H1 (cell line): ENCODE measurements around the gene TBX21. TPM values are rescaled to one million over a fixed set of nuclear protein-coding genes. Genes with fewer than 3 reads are reported as not detected.

Experiments used
- CTCF ChIA-PET: fragments of 300-600 bp; sonication (Branson Sonifier 250); formaldehyde crosslinking; loops from one replicate; lab custom pipeline; 2021; ENCODE audit not compliant: partially characterized antibody; lab: Charles Lee
- POLR2A ChIA-PET: fragments of 300-600 bp; sonication (Branson Sonifier 250); formaldehyde crosslinking; loops from one replicate; lab custom pipeline; 2021; ENCODE audit warnings: inconsistent platforms; ENCODE audit not compliant: partially characterized antibody; lab: Charles Lee
- DNase-seq, 2 experiments: peaks; one replicate each; pipeline versions ENCODE4 v3.0.0 to v3.0.0-alpha.2; 2010 to 2022; ENCODE audit warnings: low spot score in 2 of 2, low read depth in 1 of 2, mixed read lengths in 1 of 2
- FAIRE-seq: peaks from 2 replicates; lab custom pipeline; 2011; peaks lifted over from hg19 to GRCh38; lab: Jason Lieb, UNC
- H2AFZ ChIP-seq: 2 replicates; pipeline ENCODE4 v1.8.1; 2012; ENCODE audit warnings: low read length, inconsistent platforms
- H2AK5ac ChIP-seq: 2 replicates; pipeline ENCODE4 v1.6.1; 2013; ENCODE audit warnings: low read depth, low read length
- H2BK120ac ChIP-seq: replicated peaks from 2 replicates; pipeline ENCODE3; 2013; ENCODE audit warnings: low read depth, low read length, inconsistent platforms
- H2BK12ac ChIP-seq: 2 replicates; pipeline ENCODE4 v1.6.1; 2013; ENCODE audit warnings: low read depth, low read length
- H2BK15ac ChIP-seq: 2 replicates; pipeline ENCODE4 v1.6.1; 2013; ENCODE audit warnings: low read length
- H2BK20ac ChIP-seq: 2 replicates; pipeline ENCODE4 v1.6.1; 2013; ENCODE audit warnings: low read length
- H2BK5ac ChIP-seq: 2 replicates; pipeline ENCODE4 v1.6.1; 2013; ENCODE audit warnings: low read depth, low read length
- H3K14ac ChIP-seq: 2 replicates; pipeline ENCODE4 v1.6.1; 2013; ENCODE audit warnings: inconsistent platforms; ENCODE audit not compliant: insufficient read length
- H3K18ac ChIP-seq: 2 replicates; pipeline ENCODE4 v1.6.1; 2013; ENCODE audit warnings: low read length; ENCODE audit errors: extremely low read depth
- H3K23ac ChIP-seq: 2 replicates; pipeline ENCODE4 v1.6.1; 2013; ENCODE audit warnings: inconsistent platforms; ENCODE audit not compliant: insufficient read length
- H3K23me2 ChIP-seq: 2 replicates; pipeline ENCODE4 v1.6.1; 2013; ENCODE audit warnings: low read depth, low read length
- H3K27ac ChIP-seq: 2 replicates; pipeline ENCODE4 v1.6.1; 2011; ENCODE audit warnings: low read depth, low read length, inconsistent platforms
- H3K27me3 ChIP-seq, 4 experiments: replicated peaks in 1 of 4; 1 replicate in 1 of 4; 2 replicates in 3 of 4; pipeline versions ENCODE4 v1.6.1 to v1.8.1; 2011 to 2013; ENCODE audit warnings: low read length in 3 of 4, mild to moderate bottlenecking in 3 of 4, inconsistent platforms in 2 of 4, mixed read lengths in 2 of 4, moderate library complexity in 1 of 4; ENCODE audit not compliant: control insufficient read depth in 3 of 4, insufficient read depth in 3 of 4; ENCODE audit errors: extremely low read depth in 1 of 4
- H3K36me3 ChIP-seq, 4 experiments: 2 replicates each; pipeline versions ENCODE4 v1.6.1 to v1.8.1; 2011 to 2013; ENCODE audit warnings: mild to moderate bottlenecking in 4 of 4, low read length in 3 of 4, moderate library complexity in 2 of 4, control low read depth in 1 of 4, inconsistent platforms in 1 of 4; ENCODE audit not compliant: insufficient read depth in 4 of 4, control insufficient read depth in 2 of 4
- H3K4ac ChIP-seq: replicated peaks from 2 replicates; pipeline ENCODE3; 2013; ENCODE audit warnings: low read length, low read depth, mixed read lengths, inconsistent platforms; ENCODE audit not compliant: insufficient read length
- H3K4me1 ChIP-seq, 4 experiments: replicated peaks in 1 of 4; 1 replicate in 1 of 4; 2 replicates in 3 of 4; pipeline versions ENCODE4 v1.6.1 to v1.8.1; 2011 to 2013; ENCODE audit warnings: low read length in 3 of 4, inconsistent platforms in 2 of 4, mixed read lengths in 1 of 4; ENCODE audit not compliant: insufficient read depth in 4 of 4, control insufficient read depth in 3 of 4
- H3K4me2 ChIP-seq, 2 experiments: 2 replicates each; pipeline versions ENCODE4 v1.6.1 to v1.8.1; 2011 to 2013; ENCODE audit warnings: low read depth in 2 of 2, low read length in 2 of 2, control low read depth in 1 of 2, inconsistent platforms in 1 of 2, mild to moderate bottlenecking in 1 of 2; ENCODE audit not compliant: insufficient read depth in 1 of 2
- H3K4me3 ChIP-seq, 4 experiments: fragments of 200-600, 300-600 bp in 1 of 4; sonication (generic), shearing (Covaris generic), sonication (Bioruptor Twin) in 1 of 4; 2 replicates each; pipeline versions ENCODE4 v1.5.1 to v1.8.1; 2011 to 2016; ENCODE audit warnings: low read length in 4 of 4, low read depth in 3 of 4, control low read depth in 2 of 4, inconsistent platforms in 2 of 4, mild to moderate bottlenecking in 2 of 4, mixed read lengths in 1 of 4, moderate library complexity in 1 of 4; ENCODE audit not compliant: insufficient read depth in 2 of 4; ENCODE audit errors: extremely low read depth in 1 of 4
- H3K56ac ChIP-seq: replicated peaks from 2 replicates; pipeline ENCODE3; 2013; ENCODE audit warnings: low read depth, mild to moderate bottlenecking, mixed read lengths, low read length, inconsistent platforms; ENCODE audit not compliant: insufficient read length
- H3K79me1 ChIP-seq: 2 replicates; pipeline ENCODE4 v1.6.1; 2013; ENCODE audit warnings: low read depth, low read length, control low read depth
- H3K79me2 ChIP-seq, 2 experiments: 2 replicates each; pipeline versions ENCODE4 v1.6.1 to v1.8.1; 2012 to 2013; ENCODE audit warnings: low read length in 2 of 2, mild to moderate bottlenecking in 2 of 2, inconsistent platforms in 1 of 2; ENCODE audit not compliant: insufficient read depth in 2 of 2, control insufficient read depth in 1 of 2
- H3K9ac ChIP-seq, 4 experiments: replicated peaks in 1 of 4; 1 replicate in 1 of 4; 2 replicates in 3 of 4; pipeline versions ENCODE4 v1.6.1 to v1.8.1; 2011 to 2013; ENCODE audit warnings: low read depth in 3 of 4, low read length in 3 of 4, control low read depth in 2 of 4, mild to moderate bottlenecking in 2 of 4, moderate library complexity in 2 of 4, inconsistent platforms in 1 of 4; ENCODE audit errors: extremely low read depth in 1 of 4
- H3K9me3 ChIP-seq, 2 experiments: 2 replicates each; pipeline versions ENCODE4 v1.6.1 to v1.8.1; 2012 to 2013; ENCODE audit warnings: mild to moderate bottlenecking in 2 of 2, moderate library complexity in 2 of 2, control low read depth in 1 of 2, inconsistent platforms in 1 of 2, low read depth in 1 of 2, low read length in 1 of 2, mixed read lengths in 1 of 2; ENCODE audit not compliant: insufficient read depth in 2 of 2
- H4K20me1 ChIP-seq, 2 experiments: replicated peaks in 1 of 2; 2 replicates each; pipeline versions ENCODE3 to v1.8.1; 2011 to 2013; ENCODE audit warnings: inconsistent platforms in 2 of 2, low read length in 2 of 2, mild to moderate bottlenecking in 1 of 2; ENCODE audit not compliant: insufficient read depth in 2 of 2, control insufficient read depth in 1 of 2
- H4K5ac ChIP-seq: 2 replicates; pipeline ENCODE4 v1.6.1; 2013; ENCODE audit warnings: low read length, low read depth, mixed read lengths, inconsistent platforms; ENCODE audit not compliant: insufficient read length
- H4K8ac ChIP-seq: 2 replicates; pipeline ENCODE4 v1.8.0; 2013; ENCODE audit warnings: mild to moderate bottlenecking, moderate library complexity, low read length, inconsistent platforms; ENCODE audit not compliant: insufficient read depth; ENCODE audit errors: extremely low read depth
- H4K91ac ChIP-seq: replicated peaks from 2 replicates; pipeline ENCODE3; 2013; ENCODE audit warnings: low read length, mixed read lengths, inconsistent platforms; ENCODE audit not compliant: insufficient read length
- BRCA1 ChIP-seq: IDR thresholded peaks from 2 replicates; pipeline ENCODE4 v1.6.1; 2012; ENCODE audit warnings: low read depth, low read length, improper control_type of control experiment
- CEBPB ChIP-seq: IDR thresholded peaks from 2 replicates; pipeline ENCODE4 v1.6.1; 2012; ENCODE audit warnings: low read depth, low read length
- CHD2 ChIP-seq: IDR thresholded peaks from 2 replicates; pipeline ENCODE4 v1.6.1; 2012; ENCODE audit warnings: low read length, improper control_type of control experiment
- EZH2 ChIP-seq: fragments of 200-600 bp; sonication (generic); IDR thresholded peaks from 2 replicates; pipeline ENCODE4 v1.7.1; 2012; ENCODE audit warnings: low read depth, mild to moderate bottlenecking, moderate library complexity, low read length, inconsistent platforms; ENCODE audit not compliant: severe bottlenecking
- GTF2F1 ChIP-seq: IDR thresholded peaks from 2 replicates; pipeline ENCODE4 v1.6.1; 2012; ENCODE audit warnings: low read depth, low read length, improper control_type of control experiment, borderline replicate concordance
- HDAC6 ChIP-seq: IDR thresholded peaks from one replicate; pipeline ENCODE4 v1.7.1; 2012; ENCODE audit warnings: low read depth, mild to moderate bottlenecking, inconsistent platforms, low read length, moderate library complexity
- NANOG ChIP-seq: IDR thresholded peaks from 2 replicates; pipeline ENCODE4 v1.6.1; 2011; ENCODE audit warnings: low read length, low read depth, mild to moderate bottlenecking, inconsistent platforms; ENCODE audit not compliant: insufficient read depth, poor library complexity, severe bottlenecking
- RBBP5 ChIP-seq: IDR thresholded peaks from 2 replicates; pipeline ENCODE4 v1.7.1; 2012; ENCODE audit warnings: low read depth, mild to moderate bottlenecking, inconsistent platforms, low read length, moderate library complexity, borderline replicate concordance
- SAP30 ChIP-seq: fragments of 300-600 bp; sonication (generic); IDR thresholded peaks from 2 replicates; pipeline ENCODE4 v1.7.1; 2012; ENCODE audit warnings: low read length, moderate library complexity, mild to moderate bottlenecking, inconsistent platforms; ENCODE audit not compliant: insufficient read depth, insufficient replicate concordance
- SIN3A ChIP-seq, 2 experiments: IDR thresholded peaks in 1 of 2; conservative IDR thresholded peaks in 1 of 2; 2 replicates each; pipeline ENCODE4 v1.6.1; 2011 to 2012; ENCODE audit warnings: low read length in 2 of 2, improper control_type of control experiment in 1 of 2, low read depth in 1 of 2, mild to moderate bottlenecking in 1 of 2
- SP4 ChIP-seq: IDR thresholded peaks from 2 replicates; pipeline ENCODE4 v1.6.1; 2012; ENCODE audit warnings: low read length, inconsistent platforms
- TAF1 ChIP-seq: IDR thresholded peaks from 2 replicates; pipeline ENCODE4 v1.6.1; 2011; ENCODE audit warnings: mild to moderate bottlenecking, low read depth, low read length
- TBP ChIP-seq: IDR thresholded peaks from 2 replicates; pipeline ENCODE4 v1.6.1; 2011; ENCODE audit warnings: low read depth, low read length, improper control_type of control experiment
- WGBS, 2 experiments: shearing (Covaris generic) in 1 of 2; methylation state at CpG; one replicate each; pipeline versions ENCODE4 v1.1.6 to v1.1.7; 2013 to 2015; ENCODE audit warnings: low lambda C conversion rate in 2 of 2, mixed read lengths in 2 of 2, inconsistent platforms in 1 of 2, low coverage in 1 of 2, missing lambda C conversion rate in 1 of 2; ENCODE audit not compliant: insufficient replicate concordance in 2 of 2, insufficient coverage in 1 of 2, insufficient read length in 1 of 2; ENCODE audit errors: extremely low coverage in 1 of 2, missing lambda C conversion rate in 1 of 2; 5-methylcytosine and 5-hydroxymethylcytosine counted together
- polyA plus RNA-seq, 7 experiments: library from polyadenylated mRNA; depleted of rRNA in 3 of 7; stranded (reverse) in 5 of 7; unstranded in 2 of 7; fragments of >200 nt in 5 of 7; fragments of 200-250 nt in 2 of 7; gene quantifications; 1 replicate in 5 of 7; 2 replicates in 1 of 7; 4 replicates in 1 of 7; pipeline versions ENCODE4 v1.2.1 to v1.2.3, GENCODE V29; 2011 to 2013; ENCODE audit warnings: missing spikeins in 2 of 7, mixed read lengths in 2 of 7
- total RNA-seq: library from RNA; stranded (reverse); fragmentation: NEBNext Ultra II Directional; extraction: Animal tissue kit (Norgen Biotek cat#: 25700); gene quantifications from 2 replicates; pipeline ENCODE4 v1.2.1, GENCODE V29; 2021

TBX21 gene
- total and polyA plus RNA-seq, 2 of the 8 experiments (the other 6 are each of a cell fraction or from before 2014, with no cell fraction given), result not detected

DNA sequence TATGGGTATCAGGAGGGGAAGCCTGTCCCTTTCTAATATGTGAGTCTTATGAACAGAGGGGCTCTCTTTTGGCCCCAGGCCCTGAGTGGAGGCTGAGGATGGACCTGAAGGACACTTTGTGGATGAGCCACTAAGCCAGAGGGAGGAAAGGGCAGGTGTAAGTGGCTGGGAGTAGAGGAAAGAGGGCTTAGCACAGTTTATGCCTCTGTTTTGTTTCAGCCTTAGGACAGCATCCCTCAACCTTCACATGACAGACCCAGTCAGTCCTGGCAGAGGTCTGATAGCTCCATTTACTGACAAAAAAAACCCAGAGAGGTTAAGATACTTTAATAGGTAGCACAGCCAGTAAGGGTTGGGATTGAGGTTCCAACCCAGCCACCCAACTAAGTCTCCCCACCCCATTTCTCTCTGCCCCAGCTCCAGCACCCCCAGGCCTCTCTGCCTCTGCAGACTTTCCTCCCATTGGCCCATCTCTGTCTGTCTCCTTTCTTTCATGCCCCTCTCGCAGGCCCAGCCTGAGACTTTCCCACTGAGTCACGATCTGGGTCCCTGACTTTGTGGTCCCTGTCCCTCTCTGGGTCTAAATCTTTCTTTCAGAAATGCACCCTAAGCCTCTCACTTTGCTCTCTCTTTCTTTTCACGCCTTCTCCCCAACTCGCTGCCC, 4.7 kb upstream of the TBX21 start:
- Histone ChIP-seq H3K79me2 (no peaks in the 10 kb centered on the region), H2BK5ac (no peak overlapping the region), H4K20me1 (peaks cover 0 to 2% of the 10 kb centered on the region in 2 experiments), H3K27ac (no peak overlapping the region), H2AFZ (no peak overlapping the region), H2BK120ac (no peak overlapping the region), H3K14ac (no peak overlapping the region), H2BK12ac (no peak overlapping the region), H4K5ac (no peak overlapping the region), H4K8ac (no peak overlapping the region), H3K23me2 (peaks cover 2% of the 10 kb centered on the region; the same call in 1 of the 2 replicates), H2AK5ac (no peak overlapping the region), H3K4ac (no peak overlapping the region), H2BK20ac (no peak overlapping the region), H3K36me3 (peaks cover 0 to 1% (median 0%) of the 10 kb centered on the region in 4 experiments; a peak in 1 of 8 replicates), H3K4me3 (no peak overlapping the region), H3K9me3 (no peaks in the 10 kb centered on the region), H2BK15ac (no peak overlapping the region), H3K9ac (no peak overlapping the region), H3K18ac (no peak overlapping the region), H3K56ac (no peak overlapping the region), H3K23ac (no peak overlapping the region), H3K27me3 (peaks cover 13 to 27% (median 23%) of the 10 kb centered on the region in 4 experiments), H3K4me1 (peaks cover 0 to 13% (median 0%) of the 10 kb centered on the region in 4 experiments; a peak in 1 of 7 replicates), H4K91ac (no peak overlapping the region), H3K4me2 (no peak overlapping the region), H3K79me1 (no peaks in the 10 kb centered on the region)
- CTCF ChIA-PET, result interaction anchor here (0.6 to 24.7 kb wide), 4 partner anchors 12 to 57 kb away, joined by 3 to 441 read pairs (median 91); partner anchors contain the start of gene TBKBP1
- WGBS, 2 experiments, result 76% methylated on average over 4 of the region's 4 CpGs; no CpG with 5 or more reads in 1 of the 2 experiments
- FAIRE-seq (no peak), DNase-seq (no peak)
- TF ChIP-seq SIN3A (conservative IDR thresholded peaks at IDR 0.05 in 1 of 2, IDR thresholded peaks at IDR 0.05 in 1 of 2; ENCODE audit: low read depth in 1 of 2, low read length in 2 of 2) (no peak), BRCA1 (no peak), HDAC6 (no peak), TBP (no peak), SAP30 (no peak), TAF1 (no peak), SP4 (no peak), GTF2F1 (no peak), EZH2 (no peak), RBBP5 (no peak), CEBPB (no peak), NANOG (no peak), CHD2 (no peak)
- POLR2A ChIA-PET, result interaction anchor here (0.7 kb wide), 2 partner anchors 10 kb away, joined by 3 read pairs; no protein-coding TSS in a partner anchor
